GM18499 (cell line): ENCODE data around the gene DCAF16.

ENCODE experiments used
- ATAC-seq: cut with Tn5 transposase; IDR thresholded peaks from one replicate; pipeline ENCODE4 v1.9.1; 2021; ENCODE audit warnings: moderate number of reproducible peaks; ENCODE audit not compliant: insufficient read depth, unreplicated experiment

The DCAF16 gene

GRCh38 chr4:17786567-17786966 is 24.0 kb downstream of the DCAF16 start:
- ATAC-seq, result peak; percentile 51

- no peak for ATAC-seq
Measured at GRCh38 chr4:17785858-17786257, 24.7 kb downstream of the DCAF16 start.

DNA sequence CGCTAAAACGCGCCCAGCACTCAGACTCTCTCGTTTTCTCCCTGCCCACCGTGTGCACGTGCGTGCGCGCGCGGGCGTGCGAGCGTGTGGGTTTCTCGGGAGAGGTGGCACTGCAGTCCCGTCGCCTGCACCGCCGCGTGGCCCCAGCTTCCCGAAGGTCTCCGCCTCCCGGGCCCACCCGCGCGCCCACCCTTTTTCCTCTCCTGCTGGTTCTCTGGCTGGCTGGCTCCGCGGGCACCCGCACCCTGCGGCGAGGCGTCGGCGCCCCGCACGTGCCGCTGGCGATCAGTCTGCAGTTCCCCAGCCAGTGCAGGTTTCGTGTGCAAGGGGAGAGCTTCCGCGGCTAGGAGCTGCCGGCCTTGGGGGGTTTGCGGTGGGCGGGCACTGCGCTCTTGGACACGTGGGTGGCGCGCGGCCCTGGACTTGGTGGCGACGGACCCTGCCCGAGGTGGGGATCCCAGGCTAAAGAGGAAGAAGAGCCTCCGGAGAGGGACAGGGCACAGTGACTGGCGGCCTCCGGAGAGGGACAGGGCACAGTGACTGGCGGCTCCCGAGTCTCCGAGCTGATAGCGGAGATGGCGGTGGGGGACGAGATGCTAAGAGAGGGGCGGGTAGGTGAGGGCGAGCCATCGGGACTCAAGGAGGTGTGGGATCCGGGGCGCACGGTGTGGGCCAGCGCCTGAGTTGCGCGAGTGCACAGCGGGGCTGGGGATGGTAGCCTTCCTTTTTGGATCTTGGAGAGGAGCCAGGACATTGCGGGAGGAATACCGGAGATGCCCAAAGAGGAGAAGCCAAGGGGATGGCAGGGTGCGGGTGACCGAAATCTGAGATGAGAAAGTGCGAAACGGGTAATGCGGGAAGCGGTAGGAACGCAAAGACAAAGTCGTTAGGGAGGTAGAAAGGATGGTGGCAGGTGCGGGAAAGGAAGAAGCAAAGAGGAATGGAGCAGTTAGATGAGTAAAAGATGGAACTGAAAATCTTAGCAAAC is 29.0 kb downstream of the DCAF16 start, which contains the start of gene FAM184B:
FAM184B (minus strand) TSS at position 322 of the 988 bp plus-strand sequence. CDS start 322 bp downstream, outside the sequence.
- ATAC-seq, result no peak

DNA sequence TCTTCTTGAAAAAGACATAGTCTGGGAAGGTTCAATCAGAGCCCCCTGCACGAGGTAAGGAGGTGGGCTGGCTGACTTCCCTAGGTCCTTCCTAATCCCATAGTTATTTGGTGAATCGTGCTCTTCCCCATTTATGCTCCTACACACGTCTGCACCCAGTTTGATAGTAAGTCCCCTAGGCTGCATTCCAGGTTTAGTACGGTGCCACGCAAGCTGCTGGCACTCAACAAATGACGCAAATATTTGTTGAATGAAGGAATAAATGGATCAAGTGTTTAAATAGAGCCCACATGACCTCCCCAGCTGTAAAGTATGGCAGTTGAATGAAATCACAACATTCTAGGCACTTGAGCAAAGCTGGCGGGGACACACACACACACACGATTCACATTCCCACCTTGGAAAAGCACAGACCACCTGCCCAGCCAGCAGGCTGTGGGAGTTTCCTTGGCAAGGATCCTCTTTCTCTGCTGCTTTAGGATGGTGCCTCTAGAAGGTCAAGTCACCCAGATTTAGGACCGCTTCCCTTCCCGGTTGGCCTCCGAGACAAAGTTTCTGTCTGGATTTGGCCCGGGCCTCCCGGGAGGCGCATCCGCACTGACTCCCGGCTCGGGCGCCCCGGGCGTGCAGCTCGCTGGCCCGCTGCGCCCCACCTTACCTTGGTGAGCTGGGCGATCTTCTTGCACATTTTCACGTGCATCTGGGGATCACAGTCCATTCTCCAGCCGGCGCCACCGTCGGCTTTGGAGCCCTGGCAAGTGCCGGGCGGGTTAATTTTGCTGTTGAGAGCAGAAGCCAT is 29.9 kb downstream of the DCAF16 start:
- ATAC-seq, result no peak

DNA sequence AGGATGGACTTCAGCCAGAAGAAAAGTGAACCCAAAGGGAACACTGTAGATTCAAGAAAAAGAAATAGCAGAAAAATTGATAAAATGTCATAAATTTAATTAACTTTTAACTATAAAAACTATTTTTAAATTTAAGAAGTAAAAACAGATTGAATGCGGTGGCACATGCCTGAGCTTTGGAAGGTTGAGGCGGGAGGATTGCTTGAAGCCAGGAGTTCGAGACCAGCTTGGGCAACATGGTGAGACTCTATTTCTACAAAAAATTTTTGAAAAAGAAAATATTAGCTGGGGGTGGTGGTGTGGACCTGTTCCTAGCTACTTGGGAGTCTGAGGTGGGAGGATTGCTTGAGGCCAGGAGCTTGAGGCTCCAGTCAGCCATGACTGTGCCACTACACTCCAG is 32.1 kb downstream of the DCAF16 start:
- no peak for ATAC-seq

DNA sequence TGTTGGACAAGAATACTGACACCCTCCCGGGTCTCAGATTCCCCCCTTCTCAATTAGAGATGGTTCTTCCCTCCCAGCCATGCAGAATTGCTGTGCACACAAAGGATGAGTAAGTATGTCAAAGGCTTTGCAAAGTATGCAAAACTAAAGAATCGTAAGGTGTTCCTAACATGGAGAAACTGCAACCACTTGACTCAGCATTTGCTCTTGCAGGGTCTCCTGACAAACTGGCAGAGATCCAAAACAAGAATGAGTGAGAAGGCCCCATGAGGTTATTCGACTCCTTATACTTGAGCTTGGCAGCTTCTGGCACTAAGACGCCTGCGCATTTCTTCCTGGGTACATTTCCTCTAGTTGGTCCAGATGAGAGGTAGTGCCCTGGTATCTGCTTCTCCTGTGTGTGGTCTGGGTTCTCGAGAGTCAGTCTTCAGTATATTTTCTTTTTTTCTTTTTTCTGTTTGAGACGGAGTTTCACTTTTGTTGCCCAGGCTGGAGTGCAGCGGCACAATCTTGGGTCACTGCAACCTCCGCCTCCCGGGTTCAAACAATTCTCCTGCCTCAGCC is 37.3 kb downstream of the DCAF16 start:
- ATAC-seq, result no peak

DNA sequence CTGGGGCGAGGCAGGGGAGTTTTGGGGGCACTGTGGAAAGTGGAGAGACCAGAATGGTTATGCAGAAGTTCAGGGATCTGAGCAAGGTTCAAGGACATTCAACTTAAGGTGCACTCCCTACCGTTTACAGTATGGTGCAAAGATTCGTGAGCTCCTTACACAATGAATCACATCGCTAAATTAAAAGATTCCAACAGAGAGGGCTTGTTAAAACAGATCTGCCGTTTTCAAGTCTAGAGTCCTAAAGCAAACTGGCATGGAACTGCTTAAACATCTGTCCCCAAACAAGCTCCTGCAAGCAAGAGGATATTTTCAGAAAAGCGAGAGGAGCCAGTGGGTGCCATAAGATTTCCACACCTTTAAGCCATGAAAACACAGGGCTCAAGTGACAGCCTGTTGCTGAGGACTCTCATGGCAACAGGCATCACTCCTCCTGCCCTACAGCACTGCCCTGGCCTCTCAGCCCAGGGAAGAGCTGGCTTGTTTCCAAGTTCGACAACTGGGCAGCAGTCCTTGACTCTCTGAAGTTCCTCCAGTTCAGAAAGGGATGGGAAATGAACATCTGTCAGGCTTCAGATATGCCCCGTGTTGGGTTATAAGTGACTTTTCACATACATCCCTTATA is 39.2 kb downstream of the DCAF16 start:
- ATAC-seq, result no peak

- ATAC-seq, result no peak
Measured at GRCh38 chr4:17770845-17771244, 39.7 kb downstream of the DCAF16 start.

GRCh38 chr4:17769406-17770174 is 41.0 kb downstream of the DCAF16 start:
- no peak for ATAC-seq

DNA sequence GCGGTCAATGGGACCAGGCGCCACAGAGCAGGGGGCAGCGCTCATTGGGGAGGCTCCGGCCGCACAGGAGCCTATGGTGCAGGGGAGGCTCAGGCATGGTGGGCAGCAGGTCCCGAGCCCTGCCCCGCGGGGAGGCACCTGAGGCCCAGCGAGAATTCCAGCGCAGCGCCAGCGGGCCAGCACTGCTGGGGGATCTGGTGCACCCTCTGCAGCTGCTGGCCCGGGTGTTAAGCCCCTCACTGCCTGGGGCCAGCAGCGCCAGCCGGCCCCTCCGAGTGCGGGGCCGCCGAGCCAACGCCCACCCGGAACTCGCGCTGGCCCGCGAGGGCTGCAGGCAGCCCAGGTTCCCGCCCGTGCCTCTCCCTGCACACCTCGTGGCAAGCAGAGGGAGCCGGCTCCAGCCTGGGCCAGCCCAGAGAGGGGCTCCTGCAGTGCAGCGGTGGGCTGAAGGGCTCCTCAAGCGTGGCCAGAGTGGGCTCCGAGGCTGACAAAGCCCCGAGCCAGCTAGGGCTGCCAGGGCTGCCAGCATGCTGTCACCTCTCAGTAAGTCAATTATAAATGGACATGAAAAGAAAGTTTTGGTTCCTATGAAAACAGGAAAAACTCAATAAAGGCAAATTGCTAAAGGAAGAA is 43.6 kb downstream of the DCAF16 start:
- no peak for ATAC-seq

- no peak for ATAC-seq
Measured at GRCh38 chr4:17765514-17766286, 44.9 kb downstream of the DCAF16 start.

- no peak for ATAC-seq
Measured at GRCh38 chr4:17763931-17764330, 46.6 kb downstream of the DCAF16 start.

GRCh38 chr4:17763416-17763815 is 47.1 kb downstream of the DCAF16 start:
- no peak for ATAC-seq

DNA sequence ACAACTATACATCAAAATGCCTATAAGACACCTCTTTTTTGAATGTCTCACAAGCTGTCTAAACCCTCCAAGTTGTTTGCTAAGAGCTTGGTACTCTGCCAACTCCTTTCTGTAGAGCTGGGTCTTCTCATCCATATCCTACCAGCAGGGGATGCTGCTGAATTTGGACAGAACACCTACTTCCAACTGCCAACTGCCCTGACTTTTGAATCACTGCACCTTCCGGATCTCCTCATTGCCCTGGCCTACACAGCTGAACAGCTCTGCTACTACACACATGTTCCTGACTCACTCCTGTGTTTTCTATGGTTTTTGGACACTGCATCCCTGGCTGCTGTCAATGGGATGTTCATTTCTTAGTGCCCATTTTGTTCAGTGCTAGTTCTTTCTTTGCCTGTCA is 47.8 kb downstream of the DCAF16 start:
- ATAC-seq, result no peak

- ATAC-seq, result no peak
Measured at GRCh38 chr4:17761062-17761461, 49.5 kb downstream of the DCAF16 start.

DNA sequence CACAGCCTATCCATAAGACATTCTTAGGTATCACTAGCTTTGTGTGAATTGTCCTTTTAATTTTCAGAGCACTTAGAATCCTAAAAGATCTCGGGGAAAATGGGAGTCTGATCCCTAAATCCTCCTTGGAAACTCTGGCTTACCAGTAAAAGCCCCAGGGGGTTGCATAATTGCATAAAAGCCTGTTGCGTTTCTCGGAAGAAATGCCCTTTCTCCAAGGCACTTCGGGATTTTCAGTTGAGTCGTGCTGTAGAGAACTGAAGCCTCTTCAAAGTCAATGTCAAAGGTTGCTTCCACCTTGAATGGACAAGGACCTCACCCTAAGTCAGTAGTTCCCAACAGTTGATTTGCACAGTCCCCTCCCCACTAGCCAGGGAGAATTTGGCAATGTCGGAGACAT is 49.9 kb downstream of the DCAF16 start:
- no peak for ATAC-seq

DNA sequence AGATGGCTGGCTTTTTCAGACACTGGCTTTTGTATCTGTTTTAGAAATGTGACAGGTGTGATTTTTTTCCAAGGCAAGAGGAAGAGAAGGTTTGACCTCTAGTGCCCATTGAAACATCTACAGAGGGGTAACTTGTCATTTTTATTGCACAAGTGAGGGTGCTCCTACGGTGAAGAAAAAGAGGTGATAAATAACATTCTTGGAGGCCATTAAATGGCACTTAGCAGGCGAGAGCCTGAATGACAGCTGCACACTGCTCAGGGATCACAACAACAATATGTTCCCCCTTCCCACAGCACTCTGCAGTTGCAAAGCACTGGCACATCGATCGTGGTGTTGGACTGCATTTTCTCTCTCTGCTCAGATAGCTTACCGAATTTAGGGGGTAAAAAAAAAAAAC is 52.1 kb downstream of the DCAF16 start:
- no peak for ATAC-seq

GRCh38 chr4:17757621-17758020 is 52.9 kb downstream of the DCAF16 start:
- ATAC-seq, result no peak
